Erythroblast (primary cell): Measurements from ENCODE around the gene AACS.

Experiments
- GATA1 ChIP-seq: IDR thresholded peaks from 2 replicates; pipeline ENCODE4 v1.6.1; 2011; ENCODE audit warnings: low read depth, mild to moderate bottlenecking, control low read depth, low read length, moderate library complexity
- POLR2A ChIP-seq: IDR thresholded peaks from 2 replicates; pipeline ENCODE4 v1.6.1; 2011; ENCODE audit warnings: mild to moderate bottlenecking, low read length

DNA sequence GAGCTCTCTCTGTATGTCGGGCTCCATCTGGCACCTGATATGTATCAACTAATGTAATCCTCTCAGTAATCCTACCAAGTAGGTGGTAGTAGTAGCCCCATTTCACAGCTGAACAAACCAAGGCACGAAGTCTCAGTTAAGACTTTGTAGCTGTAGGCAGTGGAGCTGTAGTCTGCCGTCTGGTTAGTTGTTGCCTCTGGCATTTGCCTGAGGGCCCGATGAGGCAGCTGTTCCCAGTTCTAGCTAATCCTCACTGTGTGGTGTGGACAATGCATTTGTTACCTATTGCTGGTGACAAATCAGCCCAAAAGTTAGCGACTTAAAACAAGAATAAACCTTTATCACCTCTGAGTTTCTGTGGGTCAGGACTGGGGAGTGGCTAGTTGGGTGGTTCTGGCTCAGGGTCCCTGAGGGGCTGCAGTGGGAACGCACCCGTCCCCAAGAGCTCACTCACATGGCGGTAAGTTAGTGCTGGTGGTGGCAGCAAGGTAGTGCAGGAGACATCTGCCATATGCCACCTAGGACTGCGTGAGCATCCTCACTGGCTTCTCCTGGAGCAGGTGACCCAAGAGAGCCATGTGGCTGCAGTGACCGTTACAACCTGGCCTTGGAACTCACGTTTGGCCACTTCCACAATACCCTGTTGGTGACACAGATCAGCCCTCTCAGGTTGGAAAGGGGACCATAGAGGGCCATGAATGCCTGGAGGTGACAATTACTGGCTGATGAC lies 5.6 kb downstream of the AACS start:
- no peak for TF ChIP-seq POLR2A
- TF ChIP-seq GATA1: no peak
